Middle frontal gyrus (tissue), 1 donor: ENCODE results near the gene TGIF2.
"Not testable (repeated sequence)": the region's sequence is repeated elsewhere in the genome, so short reads cannot be mapped to it uniquely, and the experiment has no call there.

Experiments used
- DNase-seq: peaks from one replicate; pipeline ENCODE4 v3.0.0-alpha.2; 2015; ENCODE audit warnings: low spot score; ENCODE audit errors: extremely low spot score

Gene TGIF2

GRCh38 chr20:36578356-36579041 is 5.1 kb downstream of the TGIF2 start:
- DNase-seq = no peak

- no peak for DNase-seq
These were observed 6.7 kb downstream of the TGIF2 start for GRCh38 chr20:36579996-36580545.

GRCh38 chr20:36582322-36582721 is 8.9 kb downstream of the TGIF2 start:
- no peak for DNase-seq

- DNase-seq = no peak
These were observed 9.4 kb downstream of the TGIF2 start for GRCh38 chr20:36582821-36583220.

- DNase-seq = no peak
These were observed 10.7 kb downstream of the TGIF2 start for GRCh38 chr20:36584018-36584481.

- no peak for DNase-seq
These were observed 12.2 kb downstream of the TGIF2 start for GRCh38 chr20:36585410-36586125.

- no peak for DNase-seq
These were observed 14.1 kb downstream of the TGIF2 start for GRCh38 chr20:36587388-36588070.

GRCh38 chr20:36591281-36591680 is 17.9 kb downstream of the TGIF2 start:
- DNase-seq = no peak

- DNase-seq = peak; percentile 25
These were observed 18.7 kb downstream of the TGIF2 start for GRCh38 chr20:36591854-36592641.

- DNase-seq = no peak
These were observed 20.0 kb downstream of the TGIF2 start for GRCh38 chr20:36593347-36593929.

GRCh38 chr20:36599912-36600345 is 26.5 kb downstream of the TGIF2 start:
- DNase-seq = no peak

- no peak for DNase-seq
These were observed 28.1 kb downstream of the TGIF2 start for GRCh38 chr20:36601540-36601939.

- no peak for DNase-seq
These were observed 31.6 kb downstream of the TGIF2 start for GRCh38 chr20:36604952-36605398.

GRCh38 chr20:36605399-36606157 is 32.2 kb downstream of the TGIF2 start, which contains the start of gene RAB5IF:
RAB5IF (plus strand) TSS chr20:36605779; CDS start chr20:36605952, 173 bp downstream.
- peak; percentile 92 for DNase-seq

- DNase-seq = no peak
These were observed 33.0 kb downstream of the TGIF2 start for GRCh38 chr20:36606158-36607066.

GRCh38 chr20:36607586-36608387 is 34.4 kb downstream of the TGIF2 start:
- DNase-seq = no peak

- DNase-seq = not testable (repeated sequence)
These were observed 35.0 kb downstream of the TGIF2 start for GRCh38 chr20:36608388-36608728.

- DNase-seq = no peak
These were observed 38.2 kb downstream of the TGIF2 start for GRCh38 chr20:36611625-36612024.
